ENCODE measurements around the gene CIAPIN1.
A peak's percentile ranks its signal among the peaks of the same experiment; 100 is the strongest.

CIAPIN1 gene

DNA sequence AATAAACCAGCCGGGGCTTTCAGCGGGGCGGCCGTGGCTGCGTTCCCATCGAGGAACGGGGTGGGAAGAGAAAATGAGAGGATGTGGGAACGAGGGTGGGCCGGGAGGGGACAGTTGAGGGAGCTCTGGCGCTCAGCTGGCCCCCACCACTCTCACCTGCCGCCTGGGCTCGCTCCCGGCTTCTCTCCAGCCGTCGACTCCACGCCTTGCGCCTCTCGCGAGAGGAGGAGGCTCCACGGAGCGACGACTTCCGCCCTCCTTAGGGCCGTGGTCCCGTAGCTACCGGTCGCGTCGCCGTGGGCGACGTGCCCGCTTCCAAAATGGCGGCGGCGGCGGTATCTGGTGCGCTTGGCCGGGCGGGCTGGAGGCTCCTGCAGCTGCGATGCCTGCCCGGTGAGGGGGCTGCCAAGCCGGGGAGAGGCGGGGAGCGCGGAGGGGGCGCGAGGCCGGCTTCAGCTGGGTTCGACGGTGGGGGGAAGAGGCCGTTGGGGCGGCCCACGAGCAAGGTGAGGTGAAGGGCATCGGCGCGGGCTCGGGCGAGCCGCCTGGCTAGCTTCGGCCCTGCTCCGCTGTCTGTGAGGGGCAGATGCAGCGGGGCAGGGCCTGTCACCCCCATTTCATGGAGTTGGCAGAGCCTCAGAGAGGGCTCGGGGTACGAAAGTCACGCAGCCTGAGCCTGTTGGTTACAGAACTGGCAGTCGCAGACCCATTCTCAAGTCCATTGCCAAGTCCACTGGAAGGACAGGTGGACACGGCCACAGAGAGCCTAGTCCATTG, at the start of gene CIAPIN1, which contains the start of gene COQ9:
Gene CIAPIN1 (minus strand): TSS at position 200 of the 777 bp plus-strand sequence. CDS start 6,457 bp downstream, outside the sequence.
Gene COQ9 (plus strand): TSS at position 294 of the 777 bp plus-strand sequence. CDS start 27 bp downstream, at position 321.
- DNase-seq (ENCODE audit: low spot score) = peak; percentile 93

DNA sequence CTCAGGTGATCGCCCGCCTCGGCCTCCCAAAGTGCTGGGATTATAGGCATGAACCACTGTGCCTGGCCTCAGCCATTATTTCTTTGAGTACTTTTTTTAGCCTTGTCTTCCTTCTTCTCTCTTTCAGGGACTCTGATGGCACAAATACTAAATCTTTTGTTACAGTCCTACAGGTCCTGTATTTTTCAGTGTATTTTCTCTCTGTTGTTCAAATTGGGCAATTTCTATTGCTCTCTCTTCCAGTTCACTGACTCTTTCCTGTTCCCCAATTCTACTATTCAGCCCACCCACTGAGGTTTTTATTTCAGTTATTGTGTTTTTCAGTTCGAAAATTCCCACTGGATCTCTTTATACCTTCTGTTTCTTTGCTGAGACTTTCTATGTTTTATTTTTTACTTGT, 46.6 kb upstream of the CIAPIN1 start:
- DNase-seq (ENCODE audit: low spot score) = no peak

DNA sequence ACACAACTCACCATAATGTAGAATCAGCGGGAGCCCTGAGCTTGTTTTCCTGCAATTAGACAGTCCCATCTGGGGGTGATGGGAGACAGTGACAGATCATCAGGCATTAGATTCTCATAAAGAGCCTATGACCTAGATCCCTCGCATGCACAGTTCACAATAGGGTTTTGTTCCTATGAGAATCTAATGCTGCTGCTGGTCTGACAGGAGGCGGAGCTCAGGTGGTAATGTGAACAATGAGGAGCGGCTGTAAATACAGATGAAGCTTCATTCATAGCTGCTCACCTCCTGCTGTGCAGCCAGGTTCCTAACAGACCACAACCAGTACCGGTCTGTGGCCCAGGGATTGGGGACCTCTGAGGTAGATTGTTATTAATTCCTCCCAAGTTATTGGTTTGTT, 42.0 kb upstream of the CIAPIN1 start:
- DNase-seq (ENCODE audit: low spot score) = no peak

DNA sequence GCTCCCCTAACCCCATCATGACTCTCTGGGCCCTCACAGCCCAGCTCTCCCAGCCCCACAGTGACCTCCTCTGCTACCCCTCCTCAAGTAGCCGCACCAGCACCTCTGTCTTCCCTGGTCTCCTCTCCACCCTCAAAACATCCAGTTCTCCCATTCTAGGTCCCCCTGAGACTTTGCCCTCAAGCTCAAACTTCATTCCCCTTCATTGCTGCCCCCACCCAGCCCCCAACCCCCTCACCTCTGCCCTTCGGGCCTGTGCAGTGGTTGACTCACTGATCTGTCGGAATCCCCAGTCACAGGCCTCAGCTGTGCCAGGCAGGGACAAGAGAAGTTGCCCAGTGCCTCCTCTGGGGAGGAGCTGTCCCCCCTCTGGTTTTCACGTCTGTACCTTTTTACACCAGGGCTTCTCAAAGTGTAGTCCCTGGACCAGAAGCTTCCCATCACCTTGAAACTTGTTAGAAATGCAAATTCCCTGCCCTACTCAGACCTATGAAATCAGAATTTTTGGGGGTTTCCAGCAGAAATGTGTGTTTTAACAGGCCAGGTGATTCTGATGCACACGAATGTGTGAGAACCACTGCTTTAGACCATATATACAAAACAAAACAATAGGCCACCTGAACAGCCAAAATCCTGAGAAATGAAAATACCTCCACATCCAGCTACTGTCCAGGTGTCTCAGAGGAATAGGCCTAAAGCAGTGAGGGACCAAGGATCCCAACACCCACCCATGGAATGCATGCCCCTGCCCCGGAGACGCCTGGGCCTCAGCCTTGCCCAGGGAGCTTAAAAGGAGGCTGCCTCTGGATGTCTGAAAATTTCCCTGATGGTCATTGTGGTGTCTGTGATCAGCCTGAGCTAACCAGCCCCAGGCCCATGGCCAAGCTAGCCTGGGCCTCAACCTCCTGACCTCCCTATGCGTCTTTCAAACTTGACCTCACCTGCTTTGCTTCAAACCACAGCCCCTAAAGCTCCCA, 40.0 kb upstream of the CIAPIN1 start:
- no peak for DNase-seq (ENCODE audit: low spot score)

DNA sequence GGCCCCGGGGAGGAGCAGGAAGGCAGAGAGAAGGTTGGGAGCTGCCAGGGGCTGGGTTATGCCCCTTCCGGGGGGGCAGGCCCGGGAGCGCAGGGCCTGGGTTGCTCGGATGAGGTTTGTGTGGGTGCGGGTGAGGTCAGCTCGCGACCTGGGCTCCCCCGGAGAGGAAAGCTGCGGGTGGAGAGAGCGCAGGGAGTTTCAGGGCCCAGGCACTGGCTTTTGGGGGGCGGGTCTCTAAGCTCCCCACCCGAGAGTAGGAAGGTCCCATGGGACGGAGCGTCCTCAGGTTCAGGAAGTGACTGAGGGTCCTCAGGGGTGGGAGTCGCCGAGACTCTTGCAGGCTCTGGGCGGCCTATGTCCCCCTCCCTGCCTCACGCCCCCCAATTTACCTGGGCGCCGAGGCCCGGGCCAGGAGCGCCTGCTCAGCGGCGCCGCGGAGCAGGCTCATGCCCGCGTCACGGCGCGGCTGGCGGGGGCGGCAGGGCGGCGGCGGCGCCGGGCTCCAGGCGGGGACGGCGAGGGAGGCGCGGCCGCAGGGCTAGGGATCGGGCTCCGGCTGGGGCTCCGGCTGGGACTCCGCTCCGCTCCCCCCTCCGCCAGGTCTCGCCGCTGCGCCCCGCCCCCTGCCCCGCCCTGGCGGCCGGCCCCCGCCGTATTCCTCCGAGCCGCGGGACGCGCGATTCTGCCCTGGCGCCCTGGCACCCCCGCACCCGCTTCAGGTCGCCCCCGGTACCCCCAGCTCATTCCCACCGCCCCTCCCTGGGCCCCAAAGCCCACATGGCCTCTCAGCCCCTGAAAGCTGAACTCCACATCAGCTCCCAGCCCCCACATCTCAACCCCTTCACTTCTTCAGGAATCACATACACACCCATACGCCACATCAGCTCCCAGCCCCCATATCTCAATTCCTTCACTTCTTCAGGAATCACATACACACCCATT, 39.0 kb upstream of the CIAPIN1 start, which contains the start of gene DOK4:
Gene DOK4 (minus strand): TSS at position 578 of the 942 bp plus-strand sequence. CDS start 6,986 bp downstream, outside the sequence.
- DNase-seq (ENCODE audit: low spot score) = peak; percentile 70

DNA sequence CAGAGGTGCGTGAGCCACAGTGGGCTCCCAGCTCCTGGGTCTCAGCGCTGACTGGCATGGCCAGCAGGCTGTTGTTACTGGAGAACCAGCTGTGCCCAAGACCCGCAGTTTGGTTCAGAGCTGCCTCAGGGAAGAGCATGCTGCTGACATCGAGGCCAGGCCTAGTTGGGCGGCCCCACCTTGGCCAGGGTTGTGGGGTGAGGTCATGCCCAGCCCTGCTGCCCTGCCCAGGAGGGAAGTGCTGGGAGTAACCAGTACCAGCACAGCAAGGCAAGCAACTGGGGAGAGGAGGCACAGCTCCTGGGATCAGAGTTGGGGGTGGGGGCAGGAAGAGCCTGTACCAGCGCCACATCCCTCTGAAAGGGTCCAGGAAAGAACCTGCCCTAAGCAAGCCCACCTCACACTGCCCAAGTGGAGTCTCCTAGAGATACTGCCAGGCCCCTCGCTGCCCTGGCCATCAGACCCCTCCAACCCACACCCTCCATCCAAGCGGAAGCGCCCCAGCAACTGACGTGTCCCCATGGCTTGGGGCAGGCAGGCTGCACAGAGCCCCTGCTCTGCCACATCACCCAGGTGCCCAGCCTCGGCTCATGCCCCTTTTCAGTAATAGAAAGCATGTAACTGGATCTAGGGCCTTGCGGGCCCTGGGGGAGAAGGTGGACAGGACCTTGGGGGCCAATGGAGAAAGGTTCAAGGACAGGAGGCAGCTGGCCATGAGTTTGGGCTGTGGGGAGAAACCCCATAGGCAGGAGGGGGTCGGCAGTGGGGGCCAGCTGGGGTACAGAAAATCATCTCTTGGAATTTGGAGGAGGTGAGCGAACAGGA, 38.1 kb upstream of the CIAPIN1 start:
- no peak for DNase-seq (ENCODE audit: low spot score)

DNA sequence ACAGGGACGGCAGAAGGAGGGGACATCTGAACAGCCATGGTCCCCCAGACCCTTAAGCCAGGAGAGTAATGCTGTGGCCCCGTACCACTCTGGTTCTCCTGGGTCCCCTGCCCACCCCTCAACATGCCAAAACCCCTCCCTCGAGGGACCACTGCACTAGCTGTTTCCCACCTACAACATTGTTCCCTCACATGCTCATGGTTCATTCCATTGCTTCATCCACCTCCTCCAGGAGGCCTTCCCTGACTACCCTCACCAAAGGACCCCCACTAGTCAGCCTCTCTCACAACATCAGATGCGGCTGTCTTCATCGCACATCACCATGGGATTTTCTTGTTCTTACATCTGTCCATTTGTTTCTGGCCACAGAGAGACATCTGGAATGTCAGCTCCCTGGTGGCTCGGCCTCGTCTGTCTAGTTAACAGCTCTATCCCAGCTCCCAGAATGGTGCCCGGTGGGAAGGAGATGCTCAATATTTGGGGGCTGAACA, 37.4 kb upstream of the CIAPIN1 start:
- no peak for DNase-seq (ENCODE audit: low spot score)

DNA sequence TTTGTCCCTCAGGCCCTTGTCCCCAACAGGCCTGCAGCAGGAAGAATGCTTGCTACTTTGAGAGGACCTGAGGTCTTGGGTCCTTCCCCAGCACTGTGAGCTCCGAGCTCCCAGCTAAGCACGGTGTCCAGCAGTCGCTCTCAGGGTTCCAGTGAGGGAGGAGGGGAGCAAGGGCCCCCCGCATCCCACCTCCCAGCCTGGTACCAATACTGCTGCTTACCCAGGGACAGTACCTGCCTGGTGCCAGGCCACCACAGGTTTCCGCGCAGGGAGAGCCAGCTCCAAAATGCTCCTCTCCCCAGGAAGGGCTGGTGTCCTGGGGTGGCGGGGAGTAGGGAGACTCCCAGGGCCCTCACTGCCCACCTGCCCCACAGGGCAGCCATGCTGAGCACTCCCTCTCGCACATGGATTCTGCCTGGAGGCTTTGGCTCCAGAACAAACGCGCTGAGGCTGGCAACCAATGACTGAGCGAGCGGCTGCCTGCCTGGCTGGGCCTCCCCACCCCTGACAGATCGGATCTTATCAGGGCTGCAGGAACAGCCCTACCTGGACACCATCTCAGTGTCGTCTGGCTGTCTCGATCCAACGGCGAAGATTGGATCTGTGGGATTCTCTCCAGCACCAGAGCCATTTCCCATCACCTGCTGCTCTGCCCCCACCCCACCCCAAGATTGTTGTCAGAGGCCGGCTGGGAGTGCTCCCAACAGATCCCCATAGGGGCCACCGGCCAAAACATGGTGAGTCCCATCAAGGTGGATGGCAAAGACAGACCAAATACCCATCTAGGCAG, 36.7 kb upstream of the CIAPIN1 start:
- DNase-seq (ENCODE audit: low spot score) = no peak

DNA sequence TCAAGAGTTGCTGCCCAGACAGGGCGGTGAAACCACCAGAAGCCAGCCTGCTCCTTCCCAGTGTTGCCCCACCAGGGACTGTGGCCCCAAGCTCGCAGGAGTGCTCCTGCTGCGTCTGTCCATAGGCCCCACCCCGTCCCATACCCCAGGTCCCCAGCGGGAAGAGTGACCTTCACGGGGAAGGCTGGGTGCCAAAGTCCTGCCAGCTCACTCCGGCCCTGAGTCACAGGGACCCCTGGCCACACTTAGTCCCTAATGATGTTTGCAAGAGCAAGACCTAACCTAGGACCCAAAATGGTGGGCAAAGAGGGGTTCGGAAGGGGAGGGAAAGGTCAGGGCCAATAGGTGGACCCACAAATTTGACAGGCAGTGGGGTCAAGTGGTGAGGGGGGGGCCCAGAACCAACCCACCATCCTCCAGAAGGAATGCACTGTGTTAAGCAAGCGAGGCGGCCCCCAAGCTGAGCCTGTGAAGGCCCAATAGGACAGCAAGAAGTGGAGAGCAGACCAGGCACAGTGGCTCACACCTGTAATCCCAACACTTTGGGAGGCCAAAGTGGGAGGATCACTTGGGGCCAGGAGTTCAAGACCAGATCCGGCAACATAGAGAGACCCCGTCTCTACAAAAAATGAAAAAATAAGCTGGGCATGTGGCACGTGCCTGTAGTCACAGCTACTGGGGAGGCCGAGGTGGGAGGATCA, 35.8 kb upstream of the CIAPIN1 start:
- no peak for DNase-seq (ENCODE audit: low spot score)

DNA sequence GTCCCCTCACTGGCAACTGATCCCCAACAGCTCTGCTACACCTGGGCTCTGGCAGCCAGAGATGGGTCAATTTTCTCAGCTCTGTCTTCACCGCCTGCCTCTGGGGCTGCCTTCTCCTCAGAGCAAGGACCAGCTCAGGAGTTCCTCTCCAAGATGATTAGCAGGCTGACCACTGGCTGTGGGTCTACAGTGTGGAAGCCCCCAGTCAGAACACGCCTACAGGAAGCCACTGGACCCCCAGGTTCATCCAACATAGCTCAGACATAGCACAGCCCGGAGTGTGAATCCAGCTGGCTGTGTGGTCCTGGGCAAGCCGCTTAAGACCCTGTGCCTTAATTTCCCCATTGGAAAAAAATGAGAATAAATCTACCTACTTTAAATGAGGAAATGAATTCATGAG, 34.2 kb upstream of the CIAPIN1 start:
- no peak for DNase-seq (ENCODE audit: low spot score)

DNA sequence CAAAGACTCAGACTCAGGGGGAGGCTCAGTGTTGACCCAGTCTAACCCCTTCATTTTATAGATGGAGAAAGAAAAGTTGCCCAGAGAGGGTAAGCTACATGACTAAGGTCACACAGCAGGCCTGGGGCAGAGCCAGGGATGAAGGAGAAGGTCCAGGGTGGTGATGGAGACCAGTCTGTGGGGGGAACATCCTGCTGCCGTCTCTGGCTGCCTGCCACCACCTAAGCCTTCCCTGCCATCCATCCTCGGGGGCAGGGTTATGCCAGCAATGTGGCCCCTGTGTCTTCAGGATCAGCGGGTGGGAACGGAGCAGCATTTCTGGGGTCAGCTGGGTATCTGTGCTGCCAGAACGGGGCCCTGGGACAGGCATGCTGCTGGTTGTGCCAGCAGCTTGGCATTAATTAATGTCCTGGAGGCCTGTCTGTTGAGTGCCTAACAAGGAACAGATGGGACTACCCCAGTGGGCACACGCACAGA, 33.6 kb upstream of the CIAPIN1 start:
- no peak for DNase-seq (ENCODE audit: low spot score)

DNA sequence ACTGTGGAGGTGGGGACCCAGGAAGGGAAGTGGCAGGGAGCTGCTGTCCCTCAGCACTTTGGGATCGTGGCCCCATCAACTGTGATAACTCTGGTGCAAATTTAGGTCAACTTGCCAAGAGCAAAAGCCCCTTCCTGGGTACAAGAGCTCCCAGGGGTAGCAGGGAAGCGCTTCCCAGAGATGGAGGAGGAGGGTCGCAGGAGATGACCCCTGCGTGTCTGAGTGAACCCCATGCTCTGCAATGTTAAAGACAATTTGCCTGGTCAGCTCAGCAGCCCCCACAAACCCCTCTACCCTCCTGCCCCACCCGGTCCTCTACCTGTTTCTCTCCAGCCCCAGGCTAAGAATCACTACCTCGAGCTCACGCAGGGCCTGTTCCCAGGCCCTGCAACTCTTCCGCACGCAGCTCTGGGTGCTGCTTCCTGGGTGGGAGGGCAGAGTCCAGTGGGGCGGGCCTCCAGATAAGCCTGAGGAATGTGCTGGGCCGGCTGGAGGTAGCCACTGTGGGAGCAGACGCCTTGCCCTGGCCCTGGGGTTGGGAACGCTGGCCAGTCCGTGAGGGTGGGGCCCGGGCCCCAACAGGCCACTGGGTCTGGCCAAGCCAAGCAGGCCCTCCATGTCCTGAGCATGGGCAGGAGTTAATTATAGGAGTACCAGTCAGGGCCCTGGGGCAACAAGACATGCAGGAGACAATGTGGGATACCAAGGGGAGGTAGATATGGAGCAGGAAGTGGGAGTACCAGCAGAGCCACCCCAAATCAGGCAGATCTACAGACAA, 33.0 kb upstream of the CIAPIN1 start:
- no peak for DNase-seq (ENCODE audit: low spot score)

DNA sequence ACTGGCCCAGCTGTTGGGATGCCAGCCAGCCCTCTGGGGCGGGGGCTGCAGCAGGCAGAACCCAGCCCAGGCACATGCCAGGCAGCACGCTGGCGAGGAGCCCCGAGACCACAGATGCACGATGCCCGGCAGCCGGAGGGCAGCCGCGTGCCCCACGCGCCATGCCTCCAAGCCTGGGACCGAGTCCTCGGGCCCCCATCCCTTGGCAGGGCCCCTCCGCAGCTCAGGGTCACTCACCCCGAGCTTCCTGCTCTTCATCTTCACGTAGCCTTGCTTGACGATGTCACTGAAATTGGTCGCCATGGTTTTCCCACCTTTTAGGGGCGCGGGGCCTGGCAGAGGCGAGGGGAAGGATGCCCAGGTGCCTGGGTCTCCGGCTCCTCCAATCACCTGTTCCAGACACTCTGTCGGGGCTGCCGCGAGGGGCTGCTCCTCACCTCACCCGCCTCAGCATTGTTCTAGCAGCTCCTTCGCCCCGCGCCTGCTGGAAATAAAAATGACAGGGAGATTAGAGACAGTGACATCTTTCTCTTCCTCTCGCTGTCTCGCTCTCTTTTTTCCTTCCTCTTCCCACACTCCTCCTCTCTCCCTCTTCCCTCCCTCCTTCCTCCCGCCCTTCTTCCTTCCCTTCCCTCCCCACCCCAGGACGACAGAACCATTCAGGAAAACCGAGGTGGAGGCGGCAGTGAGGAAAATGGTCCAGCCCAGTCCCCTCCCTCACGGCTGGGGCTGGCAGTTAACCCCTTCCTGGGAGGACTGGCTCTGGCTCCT, 32.2 kb upstream of the CIAPIN1 start:
- DNase-seq (ENCODE audit: low spot score) = no peak

DNA sequence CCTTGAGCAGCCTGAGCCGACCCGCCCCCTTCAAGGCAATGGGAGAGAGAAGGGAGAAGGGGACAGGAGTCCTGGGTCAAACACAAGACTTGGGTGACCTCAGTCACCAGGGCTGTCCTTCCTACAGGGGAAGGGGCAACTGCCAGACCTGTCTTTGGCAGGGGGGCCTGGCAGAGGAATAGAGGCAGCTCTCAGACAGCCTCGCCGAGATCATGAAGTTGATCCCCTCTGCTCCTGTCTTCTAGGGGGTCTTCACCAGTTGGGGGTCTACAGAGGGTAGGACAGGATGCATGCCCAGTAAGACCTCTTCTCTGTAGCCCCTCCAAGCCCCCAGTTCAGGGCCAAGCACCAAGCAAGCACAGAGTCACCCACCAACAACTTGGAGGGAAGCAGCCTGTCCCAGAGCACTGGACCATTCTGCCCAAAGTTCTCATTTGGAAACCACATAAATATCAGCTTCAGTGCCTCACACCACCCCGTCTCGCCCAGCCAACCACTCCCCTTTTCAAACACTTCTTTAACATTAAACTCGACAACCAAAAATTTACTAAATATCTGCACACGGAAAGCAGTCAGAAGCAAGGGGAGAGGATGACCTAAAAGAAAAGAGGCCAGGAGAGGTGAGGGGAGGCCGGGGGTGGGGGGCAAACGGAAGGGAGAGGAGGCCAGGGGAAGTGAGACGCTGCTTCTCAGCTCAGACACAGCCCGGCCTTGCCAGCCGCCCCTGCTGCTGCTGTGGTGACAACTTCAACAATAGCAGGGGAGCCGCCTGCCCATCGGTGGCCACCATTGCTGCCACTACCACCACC, 31.4 kb upstream of the CIAPIN1 start:
- DNase-seq (ENCODE audit: low spot score) = no peak

DNA sequence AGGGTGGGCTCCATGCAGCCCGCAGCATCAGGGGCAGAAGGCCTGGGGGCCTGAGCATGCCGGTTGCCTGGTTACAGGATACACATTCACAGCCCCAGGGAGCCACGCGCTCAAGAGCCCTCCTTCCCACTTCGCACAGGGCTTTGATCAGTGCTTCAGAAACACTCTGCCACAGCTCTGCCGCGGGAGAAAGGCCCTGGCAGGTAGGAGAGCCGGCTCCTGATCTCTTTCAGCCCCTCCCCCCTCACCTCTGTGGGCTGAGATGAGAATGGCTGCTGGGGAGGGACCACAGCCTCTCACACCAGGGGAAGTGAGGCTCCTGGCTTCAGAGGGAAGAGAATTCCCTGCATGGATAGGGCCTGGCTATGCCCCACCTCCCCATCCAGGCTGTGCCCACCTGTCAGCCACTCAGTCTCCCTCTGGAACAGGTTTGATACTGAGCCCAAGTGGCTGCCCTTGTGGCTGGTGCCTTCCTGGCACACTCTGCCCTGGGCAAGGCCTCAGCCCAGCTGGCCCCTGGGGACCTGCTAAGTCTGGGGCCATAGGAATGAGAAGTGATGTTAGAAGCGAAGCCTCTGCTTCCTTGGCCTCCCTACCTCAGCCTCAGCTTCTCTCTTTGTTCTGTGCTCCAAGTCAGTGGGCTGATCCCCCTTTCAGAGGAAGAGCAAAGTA, 30.5 kb upstream of the CIAPIN1 start:
- no peak for DNase-seq (ENCODE audit: low spot score)
